GM13976 (cell line): Measurements from ENCODE around the gene SH3RF3.

Source experiments
- DNase-seq: peaks from one replicate; pipeline ENCODE4 v3.0.0; 2012; ENCODE audit warnings: low spot score
- in situ Hi-C: fragments of 300-500 bp; cut with MboI; formaldehyde crosslinking; loops from one replicate; pipeline ENCODE4 v1.12.0; 2022; ENCODE audit warnings: low sequenced_read_pairs, mixed read lengths, inconsistent platforms; ENCODE audit not compliant: unreplicated experiment
- TF ChIP-seq, protein P1 (sequence below): IDR thresholded peaks from 2 replicates; pipeline ENCODE4 v1.5.1; 2012; ENCODE audit warnings: borderline replicate concordance, mild to moderate bottlenecking; ENCODE audit not compliant: insufficient read depth; ENCODE audit errors: extremely low read depth, missing control alignments, control extremely low read depth

The SH3RF3 gene

DNA sequence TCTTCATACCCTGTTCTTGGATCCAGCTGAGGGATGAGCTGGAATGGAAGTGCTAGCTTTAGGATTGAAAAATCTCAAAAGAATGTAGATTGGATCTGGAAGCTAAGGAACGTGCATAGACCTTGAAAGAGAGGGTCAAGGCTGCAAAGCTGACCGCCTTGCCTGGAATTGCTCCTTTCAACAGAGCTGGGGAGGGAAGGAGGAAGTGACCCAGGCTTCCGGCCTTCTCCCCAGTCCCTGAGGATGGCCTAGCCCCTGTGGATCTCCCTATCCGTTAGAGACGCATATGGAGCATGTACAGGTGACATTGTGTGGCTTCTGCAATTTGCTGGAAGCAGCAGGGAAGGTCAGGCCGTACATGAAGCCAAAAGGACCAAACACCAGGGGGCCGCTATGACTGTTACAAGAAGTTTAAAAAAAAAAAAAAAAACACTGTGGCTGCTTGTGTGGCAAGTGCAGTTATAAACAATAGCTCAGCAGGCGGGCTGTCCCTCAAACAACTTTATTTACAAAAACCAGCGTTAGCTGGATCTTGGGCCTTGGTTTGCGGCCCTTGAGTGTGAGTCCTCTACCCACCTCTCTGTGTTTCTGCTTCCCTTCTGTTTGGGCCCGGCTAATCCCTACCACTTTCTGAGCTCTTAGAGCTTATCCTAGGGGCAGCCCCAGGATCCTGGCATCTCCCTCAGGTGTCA lies 257.1 kb downstream of the SH3RF3 start:
- in situ Hi-C loops = no loop called here
- DNase-seq = no peak

DNA sequence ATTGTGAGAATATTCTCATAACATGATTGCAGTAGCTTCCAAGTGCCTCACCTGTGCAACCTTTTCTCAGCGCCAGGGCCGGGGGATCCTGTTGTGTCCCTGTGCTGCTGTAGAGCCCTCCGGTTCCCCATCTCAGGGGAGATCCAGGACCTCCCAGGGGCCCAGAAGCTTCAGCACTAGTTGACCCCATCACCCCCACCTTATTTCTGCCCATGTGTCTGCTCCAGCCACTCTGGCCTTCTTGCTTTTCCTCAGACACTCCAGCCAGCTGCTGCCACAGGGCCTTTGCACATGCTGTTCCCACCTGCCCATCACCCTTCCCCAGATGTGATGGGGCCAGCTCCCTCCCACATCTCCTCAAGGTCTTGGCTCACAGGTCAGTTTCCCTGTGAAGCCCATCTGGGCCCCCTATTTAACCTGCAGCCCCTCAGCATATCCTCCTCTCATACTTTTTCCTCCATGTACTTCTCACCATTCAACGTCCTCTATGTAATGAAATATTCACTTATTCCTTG lies 258.3 kb downstream of the SH3RF3 start:
- in situ Hi-C loops = no loop called here
- TF ChIP-seq, protein P1, sequence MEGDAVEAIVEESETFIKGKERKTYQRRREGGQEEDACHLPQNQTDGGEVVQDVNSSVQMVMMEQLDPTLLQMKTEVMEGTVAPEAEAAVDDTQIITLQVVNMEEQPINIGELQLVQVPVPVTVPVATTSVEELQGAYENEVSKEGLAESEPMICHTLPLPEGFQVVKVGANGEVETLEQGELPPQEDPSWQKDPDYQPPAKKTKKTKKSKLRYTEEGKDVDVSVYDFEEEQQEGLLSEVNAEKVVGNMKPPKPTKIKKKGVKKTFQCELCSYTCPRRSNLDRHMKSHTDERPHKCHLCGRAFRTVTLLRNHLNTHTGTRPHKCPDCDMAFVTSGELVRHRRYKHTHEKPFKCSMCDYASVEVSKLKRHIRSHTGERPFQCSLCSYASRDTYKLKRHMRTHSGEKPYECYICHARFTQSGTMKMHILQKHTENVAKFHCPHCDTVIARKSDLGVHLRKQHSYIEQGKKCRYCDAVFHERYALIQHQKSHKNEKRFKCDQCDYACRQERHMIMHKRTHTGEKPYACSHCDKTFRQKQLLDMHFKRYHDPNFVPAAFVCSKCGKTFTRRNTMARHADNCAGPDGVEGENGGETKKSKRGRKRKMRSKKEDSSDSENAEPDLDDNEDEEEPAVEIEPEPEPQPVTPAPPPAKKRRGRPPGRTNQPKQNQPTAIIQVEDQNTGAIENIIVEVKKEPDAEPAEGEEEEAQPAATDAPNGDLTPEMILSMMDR = no peak
- no peak for DNase-seq

More for the DNA sequence above, 257.1 kb downstream of the SH3RF3 start:
- TF ChIP-seq, protein P1 = no peak

DNA sequence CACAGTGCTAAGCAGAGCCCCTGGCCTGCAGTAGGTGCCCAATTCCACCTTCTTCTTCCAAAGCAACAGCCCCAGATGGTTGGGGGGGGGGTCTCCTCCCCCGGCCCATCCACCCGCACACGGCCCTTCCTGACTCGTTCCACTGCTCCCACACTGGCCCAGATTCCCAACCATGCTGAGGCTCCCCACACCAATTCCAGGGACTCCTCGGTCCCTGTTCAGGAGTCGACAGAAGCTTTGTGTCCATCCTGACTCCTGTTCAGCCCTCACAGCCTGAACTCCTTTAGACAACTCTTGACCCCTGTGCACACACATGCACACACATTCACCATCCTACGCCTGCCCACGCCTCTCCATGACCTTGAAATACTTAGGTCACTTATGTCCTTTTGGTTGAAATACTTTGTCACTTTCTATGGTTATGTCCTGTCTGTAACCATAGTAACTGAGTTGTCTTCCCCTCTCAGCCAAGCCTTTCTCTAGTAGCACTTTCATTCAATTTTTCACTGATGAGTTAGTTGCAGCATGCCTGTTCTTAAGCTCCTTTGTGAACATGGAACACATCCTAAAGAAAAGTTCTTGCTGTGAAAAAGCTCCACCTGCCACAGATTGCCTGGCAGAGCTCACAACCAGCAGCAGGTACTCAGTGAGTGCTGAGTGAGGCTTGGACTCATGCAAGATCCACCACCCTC lies 258.9 kb downstream of the SH3RF3 start:
- DNase-seq = no peak
- TF ChIP-seq, protein P1 = no peak
- in situ Hi-C loops = no loop called here

GRCh38 chr2:109391243-109391642 lies 262.2 kb downstream of the SH3RF3 start:
- DNase-seq = no peak
- TF ChIP-seq, protein P1 = no peak
- in situ Hi-C loops = no loop called here

- TF ChIP-seq, protein P1 = no peak
- in situ Hi-C loops = no loop called here
- no peak for DNase-seq
Measured at GRCh38 chr2:109392140-109392539, 263.1 kb downstream of the SH3RF3 start.

DNA sequence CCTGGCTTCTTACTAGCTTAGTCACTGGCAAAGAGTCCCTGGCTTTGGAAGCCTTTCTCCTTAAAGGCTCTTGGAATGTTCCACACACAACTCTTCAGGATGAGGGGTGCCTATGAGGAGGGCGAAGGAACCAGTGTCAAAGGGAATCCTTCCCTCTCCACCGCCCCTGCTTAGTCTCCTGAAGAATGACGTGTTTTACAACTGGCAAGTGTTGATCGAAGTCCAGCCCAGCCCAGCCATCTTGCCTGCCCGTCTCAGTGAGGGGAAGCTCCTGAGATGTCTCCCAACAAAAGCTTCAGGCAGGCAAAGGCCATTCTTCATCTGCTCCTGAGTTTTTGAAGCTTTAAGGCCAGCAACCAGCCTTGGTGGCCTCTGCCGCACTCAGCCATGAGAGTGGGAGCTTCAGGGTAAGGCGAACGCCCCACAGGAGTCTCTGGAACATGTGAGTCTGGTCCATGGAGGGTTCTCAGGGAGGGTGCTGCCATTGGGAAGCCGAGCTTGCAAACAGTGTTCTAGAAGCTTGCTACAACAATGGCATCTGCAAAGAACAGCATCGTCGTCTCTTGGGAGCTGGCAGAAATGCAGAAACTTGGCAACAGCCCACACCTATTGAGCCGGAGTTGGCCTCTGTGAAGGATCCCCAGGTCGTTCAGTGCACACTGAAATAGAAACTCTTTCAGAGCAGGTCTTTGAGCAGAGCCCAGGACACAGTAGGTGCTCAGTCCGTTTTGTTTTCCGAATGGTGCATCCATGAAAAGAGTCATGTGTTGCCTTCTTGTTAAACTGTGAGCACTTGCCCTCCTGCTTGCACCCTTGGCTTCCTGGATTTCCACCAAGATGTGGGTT lies 264.0 kb downstream of the SH3RF3 start:
- in situ Hi-C loops = no loop called here

More for the DNA sequence above, 264.0 kb downstream of the SH3RF3 start:
- TF ChIP-seq, protein P1 = no peak
- DNase-seq = no peak
